Measurements from ENCODE around the gene NBEA.

DNA sequence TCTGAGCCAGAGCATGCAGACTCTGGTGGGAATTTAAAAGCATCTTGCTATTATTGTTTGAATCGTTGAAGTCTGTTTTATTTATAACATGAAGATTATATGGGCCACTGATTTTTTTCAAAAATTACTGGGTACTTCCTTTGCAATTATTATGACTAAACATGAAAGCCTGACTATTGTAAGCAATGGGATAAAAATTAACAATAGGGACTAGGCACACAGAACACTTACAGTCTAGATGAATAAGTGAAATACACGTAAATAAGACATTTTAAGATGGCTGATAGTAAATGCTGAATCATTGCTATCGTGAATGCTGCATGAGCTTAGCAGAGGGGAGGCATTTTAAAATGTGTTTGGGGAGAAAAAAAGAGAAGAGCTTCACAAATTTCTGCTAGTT lies 615.4 kb downstream of the NBEA start:
- TF ChIP-seq, protein P1, sequence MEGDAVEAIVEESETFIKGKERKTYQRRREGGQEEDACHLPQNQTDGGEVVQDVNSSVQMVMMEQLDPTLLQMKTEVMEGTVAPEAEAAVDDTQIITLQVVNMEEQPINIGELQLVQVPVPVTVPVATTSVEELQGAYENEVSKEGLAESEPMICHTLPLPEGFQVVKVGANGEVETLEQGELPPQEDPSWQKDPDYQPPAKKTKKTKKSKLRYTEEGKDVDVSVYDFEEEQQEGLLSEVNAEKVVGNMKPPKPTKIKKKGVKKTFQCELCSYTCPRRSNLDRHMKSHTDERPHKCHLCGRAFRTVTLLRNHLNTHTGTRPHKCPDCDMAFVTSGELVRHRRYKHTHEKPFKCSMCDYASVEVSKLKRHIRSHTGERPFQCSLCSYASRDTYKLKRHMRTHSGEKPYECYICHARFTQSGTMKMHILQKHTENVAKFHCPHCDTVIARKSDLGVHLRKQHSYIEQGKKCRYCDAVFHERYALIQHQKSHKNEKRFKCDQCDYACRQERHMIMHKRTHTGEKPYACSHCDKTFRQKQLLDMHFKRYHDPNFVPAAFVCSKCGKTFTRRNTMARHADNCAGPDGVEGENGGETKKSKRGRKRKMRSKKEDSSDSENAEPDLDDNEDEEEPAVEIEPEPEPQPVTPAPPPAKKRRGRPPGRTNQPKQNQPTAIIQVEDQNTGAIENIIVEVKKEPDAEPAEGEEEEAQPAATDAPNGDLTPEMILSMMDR (IDR thresholded peaks at IDR 0.05 in 2 of 3, conservative IDR thresholded peaks at IDR 0.05 in 1 of 3; ENCODE audit: borderline replicate concordance in 1 of 3, insufficient read depth in 1 of 3, low read depth in 2 of 3, low read length in 2 of 3): no peak
- TF ChIP-seq EZH2 (IDR thresholded peaks at IDR 0.05): no peak
- TF ChIP-seq CEBPB (IDR thresholded peaks at IDR 0.05; ENCODE audit: low read depth): no peak
- no peak for TF ChIP-seq POLR2A (IDR thresholded peaks at IDR 0.05; ENCODE audit: borderline replicate concordance, extremely low read depth, insufficient read depth, insufficient read length)
- no peak for TF ChIP-seq SRF (IDR thresholded peaks at IDR 0.05; ENCODE audit: low read depth)
- no peak for TF ChIP-seq SIN3A (IDR thresholded peaks at IDR 0.05; ENCODE audit: low read depth)
- TF ChIP-seq SP1 (IDR thresholded peaks at IDR 0.05; ENCODE audit: low read depth): no peak
- TF ChIP-seq REST (IDR thresholded peaks at IDR 0.05; ENCODE audit: low read depth): no peak
- TF ChIP-seq YY1 (IDR thresholded peaks at IDR 0.05; ENCODE audit: extremely low read depth, insufficient replicate concordance, low read depth, low read length): no peak
- no peak for TF ChIP-seq RAD21 (IDR thresholded peaks at IDR 0.05; ENCODE audit: low read depth)
- no peak for TF ChIP-seq POLR2AphosphoS5 (IDR thresholded peaks at IDR 0.05; ENCODE audit: low read depth, low read length)
- no peak for TF ChIP-seq MAX (IDR thresholded peaks at IDR 0.05)
- no peak for TF ChIP-seq ZNF274 (IDR thresholded peaks at IDR 0.05; ENCODE audit: low read depth, low read length)
- TF ChIP-seq FOSL1 (IDR thresholded peaks at IDR 0.05; ENCODE audit: low read depth): no peak
